Keratinocyte (primary cell): ENCODE results near the gene CREB3L1.

ENCODE experiments used
- CTCF ChIP-seq, 3 experiments: IDR thresholded peaks in 1 of 3; conservative IDR thresholded peaks in 1 of 3; optimal IDR thresholded peaks in 1 of 3; 2 replicates in 2 of 3; 3 replicates in 1 of 3; pipeline versions ENCODE3 to v1.5.1; 2011; ENCODE audit warnings: low read length in 3 of 3, mild to moderate bottlenecking in 3 of 3, moderate library complexity in 2 of 3, control low read depth in 1 of 3, inconsistent platforms in 1 of 3; ENCODE audit not compliant: insufficient read depth in 2 of 3; ENCODE audit errors: extremely low read depth in 1 of 3
- EZH2 ChIP-seq: IDR thresholded peaks from one replicate; pipeline ENCODE4 v1.6.1; 2012; ENCODE audit warnings: inconsistent platforms, mild to moderate bottlenecking, low read length, moderate library complexity

- TF ChIP-seq CTCF (optimal IDR thresholded peaks at IDR 0.05 in 1 of 3, IDR thresholded peaks at IDR 0.05 in 1 of 3, conservative IDR thresholded peaks at IDR 0.05 in 1 of 3; ENCODE audit: extremely low read depth in 1 of 3, insufficient read depth in 2 of 3, low read length in 3 of 3) (no peak), EZH2 (no peak)
Observed at GRCh38 chr11:46239801-46240061, 37.7 kb upstream of the CREB3L1 start.
